Smooth muscle cell (in vitro differentiated cells): Measurements from ENCODE around the gene TNIP2. TPM values are rescaled to one million over a fixed set of nuclear protein-coding genes. Genes with fewer than 3 reads are reported as not detected.

Experiments
- DNase-seq: peaks from one replicate; lab custom pipeline; 2025; ENCODE audit not compliant: unreplicated experiment; lab: John Stamatoyannopoulos, UW
- H2AFZ ChIP-seq: fragments of 200-600 bp; sonication (generic); 2 replicates; pipeline ENCODE4 v1.6.0; 2016; ENCODE audit warnings: antibody characterized with exemption, low read depth, mild to moderate bottlenecking
- H3F3A ChIP-seq: fragments of 200-600 bp; sonication (generic); 2 replicates; pipeline ENCODE4 v1.6.0; 2017; ENCODE audit warnings: antibody characterized with exemption, low read depth
- H3K27ac ChIP-seq: fragments of 200-600 bp; sonication (generic); 2 replicates; pipeline ENCODE4 v1.5.1; 2016; ENCODE audit warnings: low read depth, mild to moderate bottlenecking
- H3K27me3 ChIP-seq: fragments of 200-600 bp; sonication (generic); 2 replicates; pipeline ENCODE4 v1.6.1; 2016; ENCODE audit warnings: low read depth, mild to moderate bottlenecking
- H3K36me3 ChIP-seq: fragments of 200-600 bp; sonication (generic); 2 replicates; pipeline ENCODE4 v1.5.1; 2016; ENCODE audit warnings: low read depth
- H3K4me1 ChIP-seq: fragments of 200-600 bp; sonication (generic); 2 replicates; pipeline ENCODE4 v1.5.1; 2016; ENCODE audit warnings: low read depth
- H3K4me2 ChIP-seq: fragments of 200-600 bp; sonication (generic); 2 replicates; pipeline ENCODE4 v1.6.0; 2016; ENCODE audit warnings: mild to moderate bottlenecking
- H3K4me3 ChIP-seq: fragments of 200-600 bp; sonication (generic); 2 replicates; pipeline ENCODE4 v1.5.1; 2016; ENCODE audit warnings: mild to moderate bottlenecking
- H3K79me2 ChIP-seq: fragments of 200-600 bp; sonication (generic); 2 replicates; pipeline ENCODE4 v1.6.0; 2016; ENCODE audit warnings: low read depth, mild to moderate bottlenecking
- H3K9ac ChIP-seq: fragments of 200-600 bp; sonication (generic); 2 replicates; pipeline ENCODE4 v1.6.0; 2016; ENCODE audit warnings: low read depth
- H3K9me3 ChIP-seq: fragments of 200-600 bp; sonication (generic); replicated peaks from 2 replicates; pipeline ENCODE4 v1.5.1; 2016; ENCODE audit warnings: low read depth
- H4K20me1 ChIP-seq: fragments of 200-600 bp; sonication (generic); 2 replicates; pipeline ENCODE4 v1.6.0; 2016; ENCODE audit warnings: low read depth
- CTCF ChIP-seq: fragments of 200-600 bp; sonication (generic); IDR thresholded peaks from 2 replicates; pipeline ENCODE4 v1.5.1; 2017; ENCODE audit warnings: borderline replicate concordance, mild to moderate bottlenecking, antibody characterized with exemption; ENCODE audit not compliant: insufficient read depth, poor library complexity, severe bottlenecking
- WGBS: methylation state at CpG from one replicate; pipeline ENCODE4 v1.1.7; 2016; ENCODE audit warnings: low lambda C conversion rate; 5-methylcytosine and 5-hydroxymethylcytosine counted together
- polyA plus RNA-seq: library from polyadenylated mRNA; unstranded; fragments of >200 nt; fragmentation: Nextera tagmentation; extraction: Ambion mirVana; gene quantifications from 2 replicates; pipeline ENCODE4 v1.2.1, GENCODE V29; 2016
- total RNA-seq: library from RNA; depleted of rRNA; stranded (reverse); fragments of >200 nt; gene quantifications from 2 replicates; pipeline ENCODE4 v1.2.3, GENCODE V29; 2014

TNIP2 gene
- total and polyA plus RNA-seq, 2 experiments from 2014 or later = 23.8 to 37.5 TPM

GRCh38 chr4:2699534-2699933 lies 56.6 kb downstream of the TNIP2 start:
- H3K27ac ChIP-seq = no peak overlapping the region
- no peak overlapping the region for H3K4me2 ChIP-seq
- H3F3A ChIP-seq = no peaks in the 10 kb centered on the region
- no peaks in the 10 kb centered on the region for H3K9me3 ChIP-seq
- TF ChIP-seq CTCF = no peak
- H3K4me1 ChIP-seq = no peaks in the 10 kb centered on the region
- no peak overlapping the region for H3K4me3 ChIP-seq
- H4K20me1 ChIP-seq = no peaks in the 10 kb centered on the region
- no peaks in the 10 kb centered on the region for H3K79me2 ChIP-seq
- peaks cover 30% of the 10 kb centered on the region for H3K36me3 ChIP-seq
- no peaks in the 10 kb centered on the region for H3K27me3 ChIP-seq
- H2AFZ ChIP-seq = no peak overlapping the region
- no peak for DNase-seq
- no peak overlapping the region for H3K9ac ChIP-seq
- WGBS = 93% methylated on average over 7 of the region's 7 CpGs

GRCh38 chr4:2698951-2699505 lies 57.1 kb downstream of the TNIP2 start:
- H3K4me3 ChIP-seq = no peak overlapping the region
- H3K4me1 ChIP-seq = no peaks in the 10 kb centered on the region
- no peak overlapping the region for H3K27ac ChIP-seq
- H3K9me3 ChIP-seq = no peaks in the 10 kb centered on the region
- TF ChIP-seq CTCF = no peak
- peaks cover 30% of the 10 kb centered on the region for H3K36me3 ChIP-seq
- no peaks in the 10 kb centered on the region for H3K79me2 ChIP-seq
- WGBS = 96% methylated on average over 12 of the region's 12 CpGs
- no peaks in the 10 kb centered on the region for H4K20me1 ChIP-seq
- H2AFZ ChIP-seq = no peak overlapping the region
- DNase-seq = no peak
- H3K27me3 ChIP-seq = no peaks in the 10 kb centered on the region
- no peak overlapping the region for H3K4me2 ChIP-seq
- no peak overlapping the region for H3K9ac ChIP-seq
- no peaks in the 10 kb centered on the region for H3F3A ChIP-seq

GRCh38 chr4:2698504-2698903 lies 57.6 kb downstream of the TNIP2 start:
- H3K27ac ChIP-seq = no peak overlapping the region
- H3K27me3 ChIP-seq = no peaks in the 10 kb centered on the region
- 100% methylated on average over 1 of the region's 1 CpG for WGBS
- H3F3A ChIP-seq = no peaks in the 10 kb centered on the region
- no peak overlapping the region for H3K9ac ChIP-seq
- no peaks in the 10 kb centered on the region for H3K4me1 ChIP-seq
- no peak overlapping the region for H2AFZ ChIP-seq
- no peaks in the 10 kb centered on the region for H3K9me3 ChIP-seq
- H3K36me3 ChIP-seq = peaks cover 27% of the 10 kb centered on the region
- no peak for DNase-seq
- no peak overlapping the region for H3K4me2 ChIP-seq
- H4K20me1 ChIP-seq = no peaks in the 10 kb centered on the region
- no peak for TF ChIP-seq CTCF
- no peak overlapping the region for H3K4me3 ChIP-seq
- H3K79me2 ChIP-seq = no peaks in the 10 kb centered on the region

GRCh38 chr4:2697995-2698414 lies 58.1 kb downstream of the TNIP2 start:
- 94% methylated on average over 8 of the region's 8 CpGs for WGBS
- no peak for TF ChIP-seq CTCF
- no peak overlapping the region for H3K27ac ChIP-seq
- no peak overlapping the region for H2AFZ ChIP-seq
- H3K36me3 ChIP-seq = peaks cover 22% of the 10 kb centered on the region
- no peak overlapping the region for H3K9ac ChIP-seq
- no peaks in the 10 kb centered on the region for H3K27me3 ChIP-seq
- H3K4me3 ChIP-seq = no peak overlapping the region
- H3F3A ChIP-seq = no peaks in the 10 kb centered on the region
- H4K20me1 ChIP-seq = no peaks in the 10 kb centered on the region
- H3K4me2 ChIP-seq = no peak overlapping the region
- no peak for DNase-seq
- H3K9me3 ChIP-seq = no peaks in the 10 kb centered on the region
- no peaks in the 10 kb centered on the region for H3K4me1 ChIP-seq
- H3K79me2 ChIP-seq = no peaks in the 10 kb centered on the region
